ENCODE data around the gene ADD3. TPM values are rescaled to one million over a fixed set of nuclear protein-coding genes. Genes with fewer than 3 reads are reported as not detected.

The ADD3 gene
- total RNA-seq, 1 donor from 2014 or later = 128 TPM

DNA sequence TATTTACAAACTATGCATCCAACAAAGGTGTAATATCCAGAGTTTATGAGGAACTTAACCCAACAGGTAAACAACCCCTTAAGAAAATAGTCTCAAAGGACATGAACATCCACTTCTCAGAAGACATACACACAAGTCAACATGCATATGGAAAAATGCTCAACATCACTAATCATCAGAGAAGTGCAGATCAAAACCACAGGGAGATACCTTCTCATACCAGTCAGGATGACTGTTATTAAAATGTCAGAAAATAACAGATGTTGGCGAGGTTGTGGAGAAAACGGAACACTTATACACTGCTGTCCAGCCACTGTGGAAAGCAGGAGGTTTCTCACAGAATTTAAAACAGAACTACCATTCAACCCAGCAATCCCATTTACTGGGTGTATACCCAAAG lies 84.0 kb downstream of the ADD3 start:
- Mint-ChIP-seq H3K27ac (ENCODE audit: unreplicated experiment) (no peak overlapping the region), H3K9me3 (ENCODE audit: unreplicated experiment) (no peaks in the 10 kb centered on the region), H3K4me3 (ENCODE audit: unreplicated experiment) (no peak overlapping the region), H3K27me3 (ENCODE audit: unreplicated experiment) (no peaks in the 10 kb centered on the region), H3K4me1 (ENCODE audit: unreplicated experiment) (peaks cover 18% of the 10 kb centered on the region), H3K36me3 (ENCODE audit: unreplicated experiment) (peaks cover 17% of the 10 kb centered on the region)
- TF ChIP-seq CTCF (IDR thresholded peaks at IDR 0.05) = no peak
- DNase-seq (ENCODE audit: extremely low spot score, unreplicated experiment) = no peak

- no peak overlapping the region for H3K4me3 Mint-ChIP-seq (ENCODE audit: unreplicated experiment)
- DNase-seq (ENCODE audit: extremely low spot score, unreplicated experiment) = no peak
- H3K36me3 Mint-ChIP-seq (ENCODE audit: unreplicated experiment) = peaks cover 10% of the 10 kb centered on the region
- H3K4me1 Mint-ChIP-seq (ENCODE audit: unreplicated experiment) = peaks cover 13% of the 10 kb centered on the region
- H3K9me3 Mint-ChIP-seq (ENCODE audit: unreplicated experiment) = no peaks in the 10 kb centered on the region
- TF ChIP-seq CTCF (IDR thresholded peaks at IDR 0.05) = no peak
- no peaks in the 10 kb centered on the region for H3K27me3 Mint-ChIP-seq (ENCODE audit: unreplicated experiment)
- no peak overlapping the region for H3K27ac Mint-ChIP-seq (ENCODE audit: unreplicated experiment)
Measured at GRCh38 chr10:110093722-110094121, 85.9 kb downstream of the ADD3 start.

GRCh38 chr10:110094786-110095185 lies 87.0 kb downstream of the ADD3 start:
- no peak for TF ChIP-seq CTCF (IDR thresholded peaks at IDR 0.05)
- no peak for DNase-seq (ENCODE audit: extremely low spot score, unreplicated experiment)
- no peak overlapping the region for H3K4me3 Mint-ChIP-seq (ENCODE audit: unreplicated experiment)
- no peaks in the 10 kb centered on the region for H3K9me3 Mint-ChIP-seq (ENCODE audit: unreplicated experiment)
- peaks cover 11% of the 10 kb centered on the region for H3K36me3 Mint-ChIP-seq (ENCODE audit: unreplicated experiment)
- no peaks in the 10 kb centered on the region for H3K27me3 Mint-ChIP-seq (ENCODE audit: unreplicated experiment)
- peaks cover 13% of the 10 kb centered on the region for H3K4me1 Mint-ChIP-seq (ENCODE audit: unreplicated experiment)
- no peak overlapping the region for H3K27ac Mint-ChIP-seq (ENCODE audit: unreplicated experiment)

- Mint-ChIP-seq H3K27me3 (ENCODE audit: unreplicated experiment) (no peaks in the 10 kb centered on the region), H3K4me1 (ENCODE audit: unreplicated experiment) (peaks cover 3% of the 10 kb centered on the region), H3K4me3 (ENCODE audit: unreplicated experiment) (no peak overlapping the region), H3K9me3 (ENCODE audit: unreplicated experiment) (no peaks in the 10 kb centered on the region), H3K36me3 (ENCODE audit: unreplicated experiment) (peaks cover 41% of the 10 kb centered on the region), H3K27ac (ENCODE audit: unreplicated experiment) (no peak overlapping the region)
- DNase-seq (ENCODE audit: extremely low spot score, unreplicated experiment) = no peak
- TF ChIP-seq CTCF (IDR thresholded peaks at IDR 0.05) = no peak
Measured at GRCh38 chr10:110101464-110102144, 93.8 kb downstream of the ADD3 start.

DNA sequence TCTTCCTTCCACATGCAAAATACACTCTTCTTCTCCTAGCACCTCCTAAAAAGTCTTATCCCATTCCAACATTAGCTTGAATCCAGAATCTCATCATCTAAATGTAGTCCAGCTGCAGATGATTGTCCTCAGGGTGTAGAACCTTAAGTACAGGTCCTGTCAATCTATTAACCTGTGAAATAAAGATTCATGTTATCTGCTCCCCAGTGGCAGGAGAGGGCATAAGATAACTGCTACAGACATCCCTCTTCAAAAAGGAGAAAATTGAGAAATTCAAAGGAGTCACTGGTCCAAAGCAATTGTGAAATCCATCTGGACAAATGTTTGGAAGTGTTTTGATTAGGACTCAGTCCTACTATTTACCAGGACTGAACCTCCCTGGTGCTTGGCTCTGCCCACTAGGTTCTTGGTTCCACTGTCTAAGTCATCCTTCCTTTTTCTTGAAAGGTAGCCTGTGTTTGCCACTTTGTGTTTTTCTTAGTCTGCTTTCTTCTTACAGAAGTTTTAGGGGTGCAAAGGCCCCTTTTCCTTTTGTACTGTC lies 96.2 kb downstream of the ADD3 start:
- Mint-ChIP-seq H3K27ac (ENCODE audit: unreplicated experiment) (no peak overlapping the region), H3K4me3 (ENCODE audit: unreplicated experiment) (no peak overlapping the region), H3K4me1 (ENCODE audit: unreplicated experiment) (peaks cover 1% of the 10 kb centered on the region), H3K36me3 (ENCODE audit: unreplicated experiment) (peaks cover 48% of the 10 kb centered on the region), H3K9me3 (ENCODE audit: unreplicated experiment) (no peaks in the 10 kb centered on the region), H3K27me3 (ENCODE audit: unreplicated experiment) (no peaks in the 10 kb centered on the region)
- no peak for DNase-seq (ENCODE audit: extremely low spot score, unreplicated experiment)
- TF ChIP-seq CTCF (IDR thresholded peaks at IDR 0.05) = no peak

Measured in osteocyte (in vitro differentiated cells).